ENCODE results near the gene RADIL.

DNA sequence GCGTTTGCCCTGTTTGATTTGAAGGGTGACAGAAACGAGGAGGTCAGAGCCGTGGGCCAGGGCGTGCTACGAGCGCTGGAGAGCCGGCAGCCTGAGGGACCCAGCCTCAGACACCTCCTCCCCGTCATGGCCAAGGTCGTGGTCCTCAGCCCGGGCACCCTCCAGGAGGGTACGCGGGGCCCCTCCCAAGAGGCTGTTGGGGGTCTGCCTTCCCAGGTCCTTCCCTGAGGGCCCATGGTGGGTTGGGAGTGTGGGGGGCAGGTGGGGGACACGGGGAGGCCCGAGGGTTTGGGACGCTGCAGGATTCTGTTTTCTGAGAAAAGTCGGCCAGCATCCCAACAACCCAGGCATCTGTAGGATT is 100.2 kb downstream of the RADIL start:
- no peak for TF ChIP-seq HDGF (IDR thresholded peaks at IDR 0.05; ENCODE audit: borderline replicate concordance)
- no peak for TF ChIP-seq LEF1 (IDR thresholded peaks at IDR 0.05; ENCODE audit: borderline replicate concordance)
- TF ChIP-seq ELF4 (IDR thresholded peaks at IDR 0.05) = no peak
- TF ChIP-seq ARNT (IDR thresholded peaks at IDR 0.05) = no peak
- no peak for TF ChIP-seq SUZ12 (IDR thresholded peaks at IDR 0.05)
- no peak for TF ChIP-seq TARDBP (IDR thresholded peaks at IDR 0.05)
- TF ChIP-seq FOXA1 (IDR thresholded peaks at IDR 0.05) = no peak
- TF ChIP-seq NFRKB (IDR thresholded peaks at IDR 0.05) = no peak
- no peak for TF ChIP-seq ZNF384 (IDR thresholded peaks at IDR 0.05)
- TF ChIP-seq FOXM1 (IDR thresholded peaks at IDR 0.05; ENCODE audit: borderline replicate concordance) = no peak
- no peak for TF ChIP-seq SP1 (IDR thresholded peaks at IDR 0.05)

All from HEK293T (cell line).